ENCODE data around the gene MRPL27.

Gene MRPL27

GRCh38 chr17:50347117-50347893 is 25.7 kb downstream of the MRPL27 start:
- H3K27ac ChIP-seq, result peak overlapping the region; percentile 93
- no peak for TF ChIP-seq CTCF (conservative IDR thresholded peaks at IDR 0.05)

- no peak for TF ChIP-seq CTCF (conservative IDR thresholded peaks at IDR 0.05)
- peak overlapping the region; percentile 93 for H3K27ac ChIP-seq
These were observed 26.5 kb downstream of the MRPL27 start for GRCh38 chr17:50346313-50347116.

GRCh38 chr17:50345432-50346312 is 27.3 kb downstream of the MRPL27 start, which contains the start of gene XYLT2:
XYLT2 (plus strand) TSS chr17:50346126; CDS start chr17:50346141, 15 bp downstream.
- peak within 1 kb of the TSS; percentile 93 for H3K27ac ChIP-seq
- TF ChIP-seq CTCF (conservative IDR thresholded peaks at IDR 0.05), result no peak

GRCh38 chr17:50344731-50345365 is 28.1 kb downstream of the MRPL27 start:
- no peak for TF ChIP-seq CTCF (conservative IDR thresholded peaks at IDR 0.05)
- H3K27ac ChIP-seq, result peak overlapping the region; percentile 93

- no peak overlapping the region for H3K27ac ChIP-seq
- TF ChIP-seq CTCF (conservative IDR thresholded peaks at IDR 0.05), result no peak
These were observed 33.6 kb downstream of the MRPL27 start for GRCh38 chr17:50339381-50339780.

GRCh38 chr17:50338645-50339044 is 34.3 kb downstream of the MRPL27 start:
- TF ChIP-seq CTCF (conservative IDR thresholded peaks at IDR 0.05), result no peak
- H3K27ac ChIP-seq, result no peak overlapping the region
